HL-60 (cell line): ENCODE results near the gene CCDC192.

Experiments used
- DNase-seq, 2 experiments: peaks; one replicate each; pipeline ENCODE4 v3.0.0-alpha.2; 2010 to 2020; ENCODE audit warnings: low read depth in 1 of 2, low spot score in 1 of 2
- H3K27ac ChIP-seq: fragments of 250-450 bp; sonication (Bioruptor Pico); replicated peaks from 2 replicates; pipeline ENCODE4 v1.5.1; 2020; ENCODE audit warnings: mild to moderate bottlenecking, moderate library complexity
- H3K27me3 ChIP-seq: fragments of 250-450 bp; sonication (Bioruptor Pico); 2 replicates; pipeline ENCODE4 v1.5.1; 2021; ENCODE audit warnings: mild to moderate bottlenecking, moderate library complexity; ENCODE audit not compliant: insufficient read depth, poor library complexity, severe bottlenecking
- H3K4me3 ChIP-seq: replicated peaks from 2 replicates; pipeline ENCODE4 v1.5.1; 2011; ENCODE audit warnings: mild to moderate bottlenecking, control low read depth, low read length; ENCODE audit not compliant: insufficient read depth
- CTCF ChIP-seq: IDR thresholded peaks from one replicate; pipeline ENCODE4 v1.5.1; 2011; ENCODE audit warnings: low read length, control low read depth, inconsistent platforms; ENCODE audit not compliant: insufficient read depth
- GABPA ChIP-seq: IDR thresholded peaks from 2 replicates; pipeline ENCODE4 v1.6.1; 2012; ENCODE audit warnings: low read depth
- POLR2AphosphoS5 ChIP-seq: IDR thresholded peaks from 2 replicates; pipeline ENCODE4 v1.6.1; 2012; ENCODE audit warnings: low read depth
- REST ChIP-seq: IDR thresholded peaks from 2 replicates; pipeline ENCODE4 v1.6.1; 2012; ENCODE audit warnings: low read depth; ENCODE audit not compliant: insufficient replicate concordance
- SPI1 ChIP-seq: IDR thresholded peaks from 2 replicates; pipeline ENCODE4 v1.6.1; 2012; ENCODE audit warnings: low read depth, mild to moderate bottlenecking, borderline replicate concordance

CCDC192 gene

DNA sequence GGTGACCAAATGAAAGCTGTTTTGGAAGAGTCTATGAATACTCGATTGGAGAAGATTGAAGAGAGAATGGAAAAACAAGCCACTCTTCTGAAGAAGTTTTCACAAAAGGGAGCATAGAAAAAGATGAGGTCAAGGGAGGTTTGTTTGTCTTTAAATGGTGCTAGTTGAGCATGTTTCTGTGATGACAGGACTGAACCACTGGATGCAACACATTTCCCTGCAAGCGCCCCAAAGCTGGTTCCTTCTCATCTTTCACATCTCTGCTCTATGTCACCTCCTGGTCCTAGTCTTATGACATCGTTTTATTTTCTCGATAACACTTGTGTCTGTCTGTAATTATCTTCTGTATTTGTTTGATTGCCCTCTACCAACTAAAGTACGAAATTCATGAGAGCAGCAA is 3.8 kb upstream of the CCDC192 start:
- no peaks in the 10 kb centered on the region for H3K27me3 ChIP-seq
- TF ChIP-seq GABPA (no peak), REST (no peak), POLR2AphosphoS5 (no peak), CTCF (no peak), SPI1 (no peak)

GRCh38 chr5:127700237-127700766 is 2.9 kb upstream of the CCDC192 start:
- Histone ChIP-seq H3K27me3 (no peaks in the 10 kb centered on the region), H3K27ac (no peak overlapping the region), H3K4me3 (no peak overlapping the region)
- no peak for DNase-seq
- TF ChIP-seq REST: no peak

More for the DNA sequence above, 3.8 kb upstream of the CCDC192 start:
- Histone ChIP-seq H3K4me3 (no peak overlapping the region), H3K27ac (no peak overlapping the region)
- DNase-seq: no peak

DNA sequence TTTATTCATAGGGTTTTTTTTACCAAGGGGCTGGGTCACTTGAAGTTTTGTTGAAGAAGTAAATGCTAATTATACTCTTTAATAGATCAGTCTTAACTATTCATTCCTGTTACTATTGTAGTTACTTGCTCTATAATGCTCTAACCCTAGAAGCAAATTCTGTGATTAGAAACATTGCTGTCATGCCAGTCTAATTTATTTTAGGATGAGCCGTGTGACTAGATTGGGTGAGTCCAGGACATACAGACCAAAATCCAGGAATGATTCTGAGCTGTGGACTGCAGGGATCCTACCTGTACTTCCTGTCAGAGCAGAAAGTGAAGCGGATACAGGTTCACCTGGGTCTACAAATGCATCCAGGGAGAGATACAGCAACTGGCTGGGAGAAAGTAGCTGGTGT is 757 bp upstream of the CCDC192 start:
- no peak for DNase-seq
- Histone ChIP-seq H3K27me3 (no peaks in the 10 kb centered on the region), H3K27ac (no peak overlapping the region), H3K4me3 (no peak overlapping the region)
- no peak for TF ChIP-seq GABPA
- no peak for TF ChIP-seq POLR2AphosphoS5
- TF ChIP-seq REST: no peak
- no peak for TF ChIP-seq CTCF
- TF ChIP-seq SPI1: no peak
